Panc1 (cell line): ENCODE measurements around the gene SHC4. TPM values are rescaled to one million over a fixed set of nuclear protein-coding genes. Genes with fewer than 3 reads are reported as not detected.
"Not testable (repeated sequence)": the region's sequence is repeated elsewhere in the genome, so short reads cannot be mapped to it uniquely, and the experiment has no call there.

Source experiments
- ATAC-seq: fragments of 200-7000 bp; cut with Tn5 transposase; 2 replicates; pipeline ENCODE4 v1.9.1; 2020; ENCODE audit warnings: mild to moderate bottlenecking, moderate library complexity
- BruUV-seq: library from RNA; stranded (reverse); fragments of 400-500 nt; replicated peaks from 2 replicates; lab custom pipeline; 2021; lab: Mats Ljungman, UMichigan
- CTCF ChIA-PET: fragments of 300-600 bp; sonication (Branson Sonifier 250); formaldehyde crosslinking; loops from one replicate; lab custom pipeline; 2022; ENCODE audit warnings: antibody characterized with exemption; lab: Charles Lee
- POLR2A ChIA-PET: fragments of 300-600 bp; sonication (Branson Sonifier 250); formaldehyde crosslinking; loops from one replicate; lab custom pipeline; 2022; ENCODE audit warnings: antibody characterized with exemption; lab: Charles Lee
- DNase-seq: peaks from one replicate; pipeline ENCODE4 v3.0.0-alpha.2; 2010; ENCODE audit warnings: low read depth, low spot score
- H3K27ac ChIP-seq: 2 replicates; pipeline ENCODE4 v1.5.1; 2011; ENCODE audit warnings: mild to moderate bottlenecking, low read length, inconsistent platforms
- H3K27me3 ChIP-seq: fragments of 200-500 bp; sonication (Bioruptor generic); 2 replicates; pipeline ENCODE4 v1.6.0; 2014; ENCODE audit warnings: low read length, inconsistent platforms; ENCODE audit not compliant: control insufficient read depth, insufficient read depth
- H3K36me3 ChIP-seq: fragments of 200-500 bp; sonication (Bioruptor generic); 2 replicates; pipeline ENCODE4 v1.5.1; 2014; ENCODE audit warnings: inconsistent platforms, mild to moderate bottlenecking, low read length, moderate library complexity; ENCODE audit not compliant: control insufficient read depth, insufficient read depth
- H3K4me1 ChIP-seq: 2 replicates; pipeline ENCODE4 v1.5.1; 2011; ENCODE audit warnings: inconsistent platforms, mild to moderate bottlenecking, low read length, moderate library complexity; ENCODE audit not compliant: control insufficient read depth, insufficient read depth
- H3K4me3 ChIP-seq, 2 experiments: 2 replicates each; pipeline ENCODE4 v1.5.1; 2011 to 2012; ENCODE audit warnings: low read depth in 2 of 2, low read length in 2 of 2, mild to moderate bottlenecking in 2 of 2, inconsistent platforms in 1 of 2, moderate library complexity in 1 of 2
- H3K9me3 ChIP-seq: fragments of 200-500 bp; sonication (Bioruptor generic); 2 replicates; pipeline ENCODE4 v1.5.1; 2014; ENCODE audit warnings: low read depth, mild to moderate bottlenecking, inconsistent platforms, low read length, moderate library complexity; ENCODE audit not compliant: control insufficient read depth, insufficient read depth
- CTCF ChIP-seq: fragments of 450-650 bp; IDR thresholded peaks from 2 replicates; pipeline ENCODE4 v1.5.1; 2017; ENCODE audit warnings: mild to moderate bottlenecking
- POLR2AphosphoS5 ChIP-seq: IDR thresholded peaks from 2 replicates; pipeline ENCODE4 v1.6.1; 2012; ENCODE audit warnings: mild to moderate bottlenecking, low read depth, low read length, moderate library complexity
- SIN3A ChIP-seq: IDR thresholded peaks from 2 replicates; pipeline ENCODE4 v1.6.1; 2012; ENCODE audit warnings: low read depth, mild to moderate bottlenecking, low read length, moderate library complexity, borderline replicate concordance; ENCODE audit not compliant: insufficient read depth
- TCF7L2 ChIP-seq: IDR thresholded peaks from 2 replicates; pipeline ENCODE4 v1.6.1; 2011; ENCODE audit warnings: mild to moderate bottlenecking, low read depth, low read length, inconsistent platforms
- in situ Hi-C: cut with HindIII; loops from 2 replicates; pipeline ENCODE4 v1.10.0; 2016; ENCODE audit warnings: low sequenced_read_pairs, low pct_unique_long_range_greater_than_20kb
- intact Hi-C: fragments of 100-400 bp; cut with micrococcal nuclease; formaldehyde crosslinking; loops from one replicate; pipeline ENCODE4 v1.10.0; 2022; ENCODE audit not compliant: unreplicated experiment
- total RNA-seq: library from RNA; stranded (reverse); gene quantifications from one replicate; pipeline ENCODE4 v1.2.1, GENCODE V29; 2021; ENCODE audit not compliant: unreplicated experiment
- TF ChIP-seq, protein P1 (sequence below), 2 experiments: IDR thresholded peaks; 2 replicates each; pipeline ENCODE4 v1.6.1; 2011 to 2012; ENCODE audit warnings: low read depth in 2 of 2, control low read depth in 1 of 2, low read length in 1 of 2, mild to moderate bottlenecking in 1 of 2, moderate library complexity in 1 of 2; ENCODE audit not compliant: insufficient read depth in 1 of 2

Gene SHC4
- total RNA-seq, 1 experiment from 2014 or later: 0.10 TPM

DNA sequence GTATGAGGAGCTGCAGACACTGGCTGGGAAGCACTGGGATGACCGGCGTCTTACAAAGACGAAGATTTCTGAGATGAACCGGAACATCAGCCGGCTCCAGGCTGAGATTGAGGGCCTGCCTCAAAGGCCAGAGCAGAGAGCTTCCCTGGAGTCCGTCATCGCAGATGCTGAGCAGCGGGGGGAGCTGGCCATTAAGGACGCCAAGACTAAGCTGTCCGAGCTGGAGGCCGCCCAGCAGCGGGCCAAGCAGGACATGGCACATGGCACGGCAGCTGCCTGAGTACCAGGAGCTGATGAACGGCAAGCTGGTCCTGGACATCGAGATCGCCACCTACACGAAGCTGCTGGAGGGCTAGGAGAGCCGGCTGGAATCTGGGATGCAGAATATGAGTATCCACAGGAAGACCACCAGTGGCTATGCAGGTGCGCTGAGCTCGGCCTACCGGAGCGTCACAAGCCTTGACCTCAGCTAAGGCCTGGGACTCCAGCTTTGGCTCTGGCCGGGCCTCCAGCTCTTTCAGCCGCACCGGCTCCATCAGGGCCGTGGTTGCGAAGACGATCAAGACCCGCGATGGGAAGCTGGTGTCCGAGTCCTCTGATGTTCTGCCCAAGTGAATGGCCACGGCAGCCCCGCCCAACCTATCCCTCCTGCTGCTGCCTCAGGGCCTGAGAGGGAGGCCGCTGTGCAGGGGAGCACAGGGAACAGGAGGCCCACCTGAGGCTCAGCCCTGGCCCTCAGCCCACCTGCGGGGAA is 9.2 kb upstream of the SHC4 start:
- TF ChIP-seq TCF7L2: no peak
- Histone ChIP-seq H3K27me3 (no peaks in the 10 kb centered on the region), H3K9me3 (no peaks in the 10 kb centered on the region), H3K36me3 (no peaks in the 10 kb centered on the region), H3K27ac (no peak overlapping the region), H3K4me3 (no peak overlapping the region), H3K4me1 (peaks cover 6% of the 10 kb centered on the region)
- in situ Hi-C loops: no loop called here
- POLR2A ChIA-PET: no interaction called here
- ATAC-seq (no peak), DNase-seq (no peak)
- no TSS peak for BruUV-seq
- CTCF ChIA-PET: no interaction called here
- intact Hi-C loops: no loop called here

- CTCF ChIA-PET, in situ Hi-C loops, BruUV-seq, H3K9me3 ChIP-seq, H3K36me3 ChIP-seq, ATAC-seq, H3K4me3 ChIP-seq, intact Hi-C loops, POLR2A ChIA-PET, H3K27ac ChIP-seq, H3K4me1 ChIP-seq, H3K27me3 ChIP-seq, DNase-seq: not testable (repeated sequence)
These were observed 7.2 kb upstream of the SHC4 start for GRCh38 chr15:48970926-48971325.

- Histone ChIP-seq H3K36me3 (no peaks in the 10 kb centered on the region), H3K27ac (no peak overlapping the region), H3K9me3 (no peaks in the 10 kb centered on the region), H3K27me3 (peaks cover 17% of the 10 kb centered on the region), H3K4me1 (peaks cover 6% of the 10 kb centered on the region), H3K4me3 (no peak overlapping the region)
- TF ChIP-seq, protein P1, sequence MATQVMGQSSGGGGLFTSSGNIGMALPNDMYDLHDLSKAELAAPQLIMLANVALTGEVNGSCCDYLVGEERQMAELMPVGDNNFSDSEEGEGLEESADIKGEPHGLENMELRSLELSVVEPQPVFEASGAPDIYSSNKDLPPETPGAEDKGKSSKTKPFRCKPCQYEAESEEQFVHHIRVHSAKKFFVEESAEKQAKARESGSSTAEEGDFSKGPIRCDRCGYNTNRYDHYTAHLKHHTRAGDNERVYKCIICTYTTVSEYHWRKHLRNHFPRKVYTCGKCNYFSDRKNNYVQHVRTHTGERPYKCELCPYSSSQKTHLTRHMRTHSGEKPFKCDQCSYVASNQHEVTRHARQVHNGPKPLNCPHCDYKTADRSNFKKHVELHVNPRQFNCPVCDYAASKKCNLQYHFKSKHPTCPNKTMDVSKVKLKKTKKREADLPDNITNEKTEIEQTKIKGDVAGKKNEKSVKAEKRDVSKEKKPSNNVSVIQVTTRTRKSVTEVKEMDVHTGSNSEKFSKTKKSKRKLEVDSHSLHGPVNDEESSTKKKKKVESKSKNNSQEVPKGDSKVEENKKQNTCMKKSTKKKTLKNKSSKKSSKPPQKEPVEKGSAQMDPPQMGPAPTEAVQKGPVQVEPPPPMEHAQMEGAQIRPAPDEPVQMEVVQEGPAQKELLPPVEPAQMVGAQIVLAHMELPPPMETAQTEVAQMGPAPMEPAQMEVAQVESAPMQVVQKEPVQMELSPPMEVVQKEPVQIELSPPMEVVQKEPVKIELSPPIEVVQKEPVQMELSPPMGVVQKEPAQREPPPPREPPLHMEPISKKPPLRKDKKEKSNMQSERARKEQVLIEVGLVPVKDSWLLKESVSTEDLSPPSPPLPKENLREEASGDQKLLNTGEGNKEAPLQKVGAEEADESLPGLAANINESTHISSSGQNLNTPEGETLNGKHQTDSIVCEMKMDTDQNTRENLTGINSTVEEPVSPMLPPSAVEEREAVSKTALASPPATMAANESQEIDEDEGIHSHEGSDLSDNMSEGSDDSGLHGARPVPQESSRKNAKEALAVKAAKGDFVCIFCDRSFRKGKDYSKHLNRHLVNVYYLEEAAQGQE (IDR thresholded peaks at IDR 0.05; ENCODE audit: insufficient read depth in 1 of 2, low read depth in 2 of 2, low read length in 1 of 2): no peak
- no peak for TF ChIP-seq POLR2AphosphoS5
- TF ChIP-seq SIN3A: no peak
- TF ChIP-seq CTCF: no peak
- TF ChIP-seq TCF7L2: no peak
- intact Hi-C loops (no loop called here), in situ Hi-C loops (no loop called here)
- ChIA-PET POLR2A (no interaction called here), CTCF (interaction anchor here (0.8 kb wide), 1 partner anchor 106 kb away, joined by 3 read pairs; no protein-coding TSS in a partner anchor)
- BruUV-seq: no TSS peak
- ATAC-seq: no peak
- DNase-seq: no peak
These were observed 4.3 kb upstream of the SHC4 start for GRCh38 chr15:48968066-48968465.
